Vagina (tissue), 2 donors: ENCODE data around the gene C5AR1.

ENCODE experiments used
- CTCF ChIP-seq, 3 experiments: fragments of 450-650 bp in 2 of 3; fragments of 200-600 bp in 1 of 3; sonication (generic) in 1 of 3; IDR thresholded peaks; one replicate each; pipeline ENCODE4 v1.5.1; 2017 to 2019; ENCODE audit warnings: antibody characterized with exemption in 3 of 3, mild to moderate bottlenecking in 2 of 3, moderate library complexity in 2 of 3
- POLR2A ChIP-seq, 2 donors: fragments of 450-650 bp; IDR thresholded peaks; one replicate each; pipeline ENCODE4 v1.6.1; 2017; ENCODE audit warnings: antibody characterized with exemption in 2 of 2, mild to moderate bottlenecking in 2 of 2, moderate library complexity in 2 of 2

- TF ChIP-seq POLR2A (IDR thresholded peaks at IDR 0.05) (no peak), CTCF (IDR thresholded peaks at IDR 0.05) (no peak)
These were observed 6.9 kb downstream of the C5AR1 start for GRCh38 chr19:47316513-47316912.
